Stimulated activated CD4-positive, alpha-beta T cell treated with anti-CD3 and anti-CD28 coated beads, Interleukin-1b, Interleukin-23, amount 100 ng/mL, for 48 hours (primary cell): ENCODE data around the gene LGI4.
A peak's percentile ranks its signal among the peaks of the same experiment; 100 is the strongest.
"Not testable (repeated sequence)": the region's sequence is repeated elsewhere in the genome, so short reads cannot be mapped to it uniquely, and the experiment has no call there.

Experiments used
- DNase-seq: peaks from one replicate; pipeline ENCODE4 v3.0.0-alpha.2; 2020

The LGI4 gene

DNA sequence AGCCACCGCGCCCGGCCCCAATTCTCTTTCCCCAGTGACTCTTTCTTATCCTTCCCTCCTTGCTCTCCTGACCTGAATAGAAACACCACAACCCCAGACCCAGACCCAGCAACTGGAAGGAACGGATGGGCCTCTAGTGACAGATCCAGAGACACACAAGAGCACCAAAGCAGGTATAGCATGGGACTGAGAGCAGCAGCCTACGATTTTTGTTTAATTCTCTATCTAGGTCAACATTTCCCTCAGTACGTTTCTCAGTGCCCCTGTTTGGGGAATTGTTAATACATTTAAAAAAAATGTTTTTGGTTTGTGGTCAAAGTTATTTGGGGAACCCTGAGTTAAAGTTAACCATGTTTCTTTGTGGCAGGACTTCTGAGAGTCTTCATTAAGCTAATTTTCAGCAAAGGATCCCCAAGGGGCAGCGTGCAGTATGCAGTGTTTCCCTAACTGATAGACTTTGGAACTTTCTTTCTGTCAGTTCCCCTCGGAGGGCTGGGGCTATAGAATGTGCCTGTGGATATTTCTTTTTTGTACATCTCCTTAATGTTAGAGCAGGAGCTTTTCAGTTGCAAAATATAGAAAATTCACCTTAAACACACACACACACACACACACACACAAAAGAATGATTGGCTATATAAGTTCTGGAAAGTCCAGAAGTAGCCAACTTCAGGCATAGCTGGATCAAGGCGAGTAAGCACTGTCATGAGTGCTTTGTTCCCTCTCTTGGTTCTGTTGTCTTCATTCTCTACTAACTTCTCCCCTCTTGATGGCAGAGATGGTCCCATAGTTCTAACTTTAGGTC, 26.0 kb upstream of the LGI4 start:
- DNase-seq: no peak

DNA sequence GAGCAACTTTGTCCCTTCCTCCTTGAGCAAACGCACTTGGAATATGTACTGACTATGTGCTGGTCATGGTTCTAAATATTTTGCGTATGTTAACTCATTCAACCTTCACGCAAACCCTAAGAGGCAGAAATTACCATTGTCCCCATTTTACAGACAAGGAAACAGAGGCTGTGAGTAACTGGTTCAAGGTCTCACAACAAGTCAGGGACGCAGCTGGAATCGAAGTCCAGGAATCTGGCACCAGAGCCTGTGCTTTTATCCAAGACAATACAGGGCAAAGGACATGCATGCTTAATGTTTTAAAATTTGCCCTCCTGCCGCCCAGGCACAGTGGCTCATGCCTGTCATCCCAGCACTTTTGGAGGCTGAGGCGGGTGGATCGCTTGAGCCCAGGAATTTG, 24.7 kb upstream of the LGI4 start:
- DNase-seq: no peak

DNA sequence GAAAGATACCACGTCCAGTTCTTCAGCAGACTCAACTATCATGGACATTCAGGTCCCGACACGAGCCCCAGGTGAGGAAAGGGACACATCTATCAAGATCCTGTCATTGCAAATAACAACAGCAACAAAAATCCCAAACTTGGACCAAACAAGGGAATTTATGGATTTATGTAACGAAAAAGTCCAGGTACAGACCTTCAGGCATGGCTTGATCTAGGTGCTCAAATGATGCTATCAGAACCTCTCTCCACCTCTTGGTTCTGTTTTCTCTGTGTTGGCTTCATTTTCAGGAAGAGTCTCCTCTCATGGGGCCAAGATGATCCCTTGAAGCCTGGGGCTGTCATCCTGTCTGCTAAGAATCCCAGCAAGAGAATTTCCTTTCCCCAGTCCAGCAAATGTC, 22.6 kb upstream of the LGI4 start:
- no peak for DNase-seq

DNA sequence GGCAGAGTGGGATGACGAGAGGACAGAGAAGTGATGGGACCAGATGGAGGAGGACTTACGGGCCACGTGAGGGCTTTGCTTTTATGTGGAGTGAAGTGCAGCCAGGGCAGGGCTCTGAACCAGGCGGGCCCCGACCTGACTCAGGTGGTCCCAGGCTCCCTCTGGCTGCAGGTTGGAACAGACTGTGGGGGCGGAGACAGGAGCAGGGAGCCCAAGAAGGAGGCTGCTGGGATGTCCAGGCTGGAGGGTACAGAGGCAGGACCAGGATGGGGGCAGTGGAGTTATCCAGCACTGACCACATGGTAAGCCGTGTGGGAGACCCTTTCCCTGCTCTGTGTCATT, 21.8 kb upstream of the LGI4 start:
- no peak for DNase-seq

DNA sequence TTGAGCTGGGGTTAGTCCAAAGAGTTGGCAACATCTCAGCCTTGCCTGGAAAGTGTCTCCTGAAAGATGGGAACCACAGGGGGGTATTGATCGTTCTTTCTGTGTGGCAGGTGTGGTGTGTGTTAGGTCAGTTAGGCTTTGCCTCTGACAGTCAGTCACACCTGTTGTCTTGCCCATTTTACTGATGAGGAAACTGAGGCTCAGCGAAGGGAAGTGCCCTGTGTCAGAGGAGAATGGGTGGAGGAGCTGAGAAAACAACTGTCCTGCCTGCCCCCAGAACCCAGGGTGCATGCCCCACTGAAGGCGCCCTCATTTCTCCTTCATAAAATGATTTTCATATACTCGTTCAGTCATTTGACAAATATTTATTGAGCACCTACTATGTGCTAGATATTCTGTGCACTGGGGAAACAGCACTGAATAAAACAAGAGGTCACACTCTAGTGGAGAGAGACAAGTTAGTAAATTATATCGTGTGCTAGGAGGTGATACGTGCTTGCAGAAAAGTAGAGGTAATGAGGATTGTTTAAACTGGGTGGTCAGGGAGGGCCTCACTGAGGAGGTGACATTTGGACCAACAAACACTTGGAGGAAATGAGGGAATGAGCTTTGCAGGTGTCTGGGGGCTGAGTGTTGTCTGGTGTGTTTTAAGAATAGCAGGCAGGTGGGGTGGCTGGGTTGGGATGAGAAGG, 21.3 kb upstream of the LGI4 start:
- DNase-seq: no peak

DNA sequence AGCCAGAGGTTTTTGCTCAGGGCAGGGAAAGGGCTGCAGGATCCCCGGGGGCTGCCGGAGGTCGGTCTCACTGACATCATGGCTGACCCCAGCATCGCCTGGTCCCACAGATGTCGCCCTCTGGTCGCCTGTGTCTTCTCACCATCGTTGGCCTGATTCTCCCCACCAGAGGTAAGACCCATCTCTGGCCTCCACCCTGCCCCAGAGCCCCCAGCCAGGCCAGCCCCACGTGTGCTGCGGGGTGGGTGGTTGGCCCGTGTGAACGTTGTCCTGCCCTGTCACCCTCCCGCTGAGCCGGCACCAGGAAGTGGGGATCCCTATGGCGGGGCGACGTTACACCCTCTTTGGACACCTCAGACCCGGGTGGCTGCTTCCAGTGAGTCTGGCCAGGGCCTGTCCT, 20.6 kb upstream of the LGI4 start:
- DNase-seq: peak; percentile 28

DNA sequence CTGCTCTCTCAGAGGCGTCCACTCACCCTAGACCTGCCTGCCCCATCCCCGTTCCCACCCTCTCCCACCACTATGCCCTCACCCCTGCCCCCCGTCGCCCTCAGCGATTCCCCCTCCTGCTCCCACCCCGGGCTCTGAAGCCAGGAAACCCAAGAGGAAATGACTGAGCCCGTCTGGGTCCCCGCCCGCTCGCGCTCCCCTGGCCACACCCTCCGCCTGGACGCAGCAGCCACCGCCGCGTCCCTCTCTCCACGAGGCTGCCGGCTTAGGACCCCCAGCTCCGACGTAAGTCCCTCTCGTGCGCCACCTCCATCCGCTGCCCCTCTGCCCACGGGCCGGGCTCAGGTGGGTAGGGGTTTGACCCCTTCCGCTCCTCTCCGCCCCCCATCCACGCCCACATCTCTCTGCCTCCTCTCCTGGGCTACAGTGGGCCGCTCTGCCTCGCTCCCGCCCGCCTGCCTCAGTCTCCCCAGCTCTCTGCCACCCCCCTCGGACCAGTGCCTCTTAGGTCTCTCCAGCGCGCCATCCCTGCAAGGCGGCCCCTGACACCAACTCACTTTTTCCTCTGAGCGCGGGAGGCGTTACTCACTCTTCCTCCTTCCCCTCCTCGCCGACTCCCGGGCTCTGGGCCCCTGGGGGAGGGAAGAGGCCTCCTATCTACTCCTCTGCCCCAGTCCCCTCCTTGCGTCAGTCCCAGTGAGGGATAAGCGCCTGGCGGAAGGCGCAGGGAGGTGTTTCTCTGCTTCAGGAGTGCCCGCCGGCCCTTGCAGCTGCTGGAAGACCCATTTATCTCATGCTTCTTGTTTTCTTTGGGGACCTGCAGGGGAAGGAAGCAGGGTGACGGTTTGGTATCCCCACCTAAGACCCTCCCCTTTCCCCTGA, 19.9 kb upstream of the LGI4 start, which contains the start of gene FXYD5:
Gene FXYD5 (plus strand): TSS at position 211 of the 882 bp plus-strand sequence. CDS start 816 bp downstream, outside the sequence.
- DNase-seq: peak; percentile 88

DNA sequence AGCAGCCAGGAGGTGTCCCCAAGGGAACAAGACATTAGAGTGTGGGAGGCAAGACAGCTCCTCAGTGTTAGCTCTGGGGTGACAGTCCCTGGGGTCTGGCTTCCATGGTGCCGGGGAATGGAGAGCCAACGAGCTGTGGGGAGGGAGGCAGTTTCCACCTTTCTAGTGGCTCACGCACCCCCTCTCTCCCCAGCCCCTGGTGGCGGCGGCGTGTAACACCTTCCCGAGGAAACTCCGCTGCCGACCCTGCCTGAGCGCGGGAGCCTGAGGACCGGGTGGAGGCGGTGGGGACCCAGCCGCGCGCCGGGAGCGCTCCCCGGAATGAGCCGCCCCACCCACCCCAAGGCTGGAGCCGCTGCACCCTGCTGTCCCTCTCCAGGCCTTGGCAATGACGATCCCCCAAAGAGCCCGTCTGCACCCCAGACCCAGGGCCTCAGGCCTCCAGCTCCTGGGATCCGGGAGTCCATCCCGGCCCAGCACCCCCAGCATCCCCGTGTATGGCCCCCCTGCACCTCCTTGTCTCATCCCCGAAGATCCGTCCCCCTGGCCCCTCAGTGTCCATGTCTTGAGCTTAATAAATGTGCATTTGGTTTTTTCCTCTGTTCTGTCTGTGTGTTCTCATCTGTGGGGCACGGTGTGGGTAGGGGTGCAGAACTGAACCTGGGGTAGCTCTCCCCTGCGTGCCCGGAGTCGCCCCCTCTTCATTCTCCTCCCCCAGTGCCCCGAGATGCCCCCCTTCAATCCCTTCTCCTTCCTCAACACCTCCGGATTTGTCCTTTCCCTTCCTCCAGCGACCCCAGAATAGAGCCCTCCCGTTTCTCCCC, 19.1 kb upstream of the LGI4 start:
- DNase-seq: peak; percentile 82

DNA sequence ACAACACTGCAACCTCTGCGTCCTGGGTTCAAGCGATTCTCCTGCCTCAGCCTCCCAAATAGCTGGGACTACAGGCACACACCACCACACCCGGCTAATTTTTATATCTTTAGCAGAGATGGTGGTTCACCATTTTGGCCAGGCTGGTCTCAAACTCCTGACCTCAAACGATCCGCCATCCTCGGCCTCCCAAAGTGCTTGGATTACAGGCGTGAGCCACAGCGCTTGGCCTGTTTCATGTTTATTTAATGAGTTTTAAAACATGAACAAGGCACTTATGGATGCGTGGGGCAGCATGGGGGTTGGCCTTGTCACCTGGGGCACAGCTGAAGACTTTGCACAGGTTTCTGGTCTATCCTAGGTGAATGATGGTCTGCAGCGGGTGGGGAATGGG, 18.3 kb upstream of the LGI4 start:
- not testable (repeated sequence) for DNase-seq

GRCh38 chr19:35151273-35152065, 16.6 kb upstream of the LGI4 start:
- no peak for DNase-seq

- DNase-seq: no peak
Measured at GRCh38 chr19:35150445-35150844, 15.6 kb upstream of the LGI4 start.

GRCh38 chr19:35149463-35149862, 14.6 kb upstream of the LGI4 start:
- DNase-seq: no peak

DNA sequence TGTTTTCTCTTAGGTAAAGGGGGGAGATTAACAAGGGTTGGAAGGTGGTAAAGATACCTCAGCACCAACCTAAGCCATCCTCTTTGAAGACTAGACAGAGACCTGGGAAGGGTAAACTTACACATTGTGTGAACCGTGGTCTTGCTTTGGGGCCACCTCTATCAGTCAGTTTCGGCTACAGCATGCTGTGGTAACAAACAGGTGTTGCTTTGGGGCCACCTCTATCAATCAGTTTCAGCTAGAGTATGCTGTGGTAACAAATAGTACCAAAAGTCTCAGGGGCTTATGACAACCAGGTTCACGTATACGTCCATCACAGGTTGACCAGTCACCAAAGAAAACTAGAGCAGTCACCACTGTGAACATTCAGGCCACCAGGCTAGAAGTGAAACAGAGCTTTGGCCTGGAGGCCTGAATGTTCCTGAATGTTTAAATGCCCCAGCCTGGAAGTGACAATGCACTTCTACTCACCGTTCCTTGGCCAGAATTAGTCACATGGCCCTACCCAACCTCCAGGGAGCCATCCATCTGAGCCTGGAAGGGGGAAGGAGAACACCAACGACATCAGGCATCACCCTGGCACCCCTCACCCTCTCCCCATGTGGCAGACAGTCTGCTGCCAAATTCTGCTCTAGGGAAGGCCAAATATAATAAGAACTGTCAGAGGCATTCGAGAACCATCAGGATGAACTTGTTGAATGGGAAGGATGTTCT, 12.0 kb upstream of the LGI4 start:
- DNase-seq: no peak

DNA sequence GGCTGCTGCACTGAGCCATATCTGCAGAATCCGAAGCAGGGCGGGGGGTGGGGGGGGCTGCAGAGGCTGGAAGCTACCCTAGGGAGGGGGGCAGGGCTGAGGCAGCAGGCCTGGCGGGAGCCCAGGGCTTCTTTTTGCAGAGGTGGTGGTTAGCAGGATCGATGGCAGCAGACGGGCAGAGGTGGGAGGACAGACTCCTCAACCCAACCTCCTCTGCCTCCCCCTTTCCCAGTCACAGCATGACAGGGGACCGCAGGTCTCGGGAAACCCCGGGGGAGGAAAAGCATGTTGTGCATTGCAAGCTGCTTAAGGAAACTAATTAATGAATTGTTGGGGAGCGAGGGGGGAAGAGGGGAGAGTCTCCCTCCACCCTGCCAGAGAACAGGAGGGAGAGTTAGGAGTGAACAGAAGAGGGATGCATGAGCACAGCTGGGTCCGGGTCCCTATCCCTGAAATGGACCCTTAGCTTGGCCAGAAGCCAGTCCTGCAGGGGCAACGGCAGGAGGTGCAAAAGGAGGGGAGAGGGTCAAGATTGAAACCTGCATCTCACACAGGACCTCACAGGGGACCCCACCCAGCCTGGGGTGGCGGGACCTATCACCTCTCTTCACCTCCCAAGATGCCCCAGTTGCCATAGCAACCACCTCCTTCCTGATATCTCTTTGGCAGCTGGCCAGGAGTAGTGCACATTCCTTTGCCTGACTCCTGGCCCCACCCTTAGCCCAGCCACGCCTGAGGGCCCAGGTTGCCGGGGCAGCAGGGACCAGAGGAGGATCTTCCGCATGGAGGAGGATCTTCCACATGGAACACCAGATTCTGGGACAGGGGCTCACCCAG, 10.0 kb upstream of the LGI4 start:
- no peak for DNase-seq

- DNase-seq: no peak
Measured at GRCh38 chr19:35144259-35144599, 9.4 kb upstream of the LGI4 start.

DNA sequence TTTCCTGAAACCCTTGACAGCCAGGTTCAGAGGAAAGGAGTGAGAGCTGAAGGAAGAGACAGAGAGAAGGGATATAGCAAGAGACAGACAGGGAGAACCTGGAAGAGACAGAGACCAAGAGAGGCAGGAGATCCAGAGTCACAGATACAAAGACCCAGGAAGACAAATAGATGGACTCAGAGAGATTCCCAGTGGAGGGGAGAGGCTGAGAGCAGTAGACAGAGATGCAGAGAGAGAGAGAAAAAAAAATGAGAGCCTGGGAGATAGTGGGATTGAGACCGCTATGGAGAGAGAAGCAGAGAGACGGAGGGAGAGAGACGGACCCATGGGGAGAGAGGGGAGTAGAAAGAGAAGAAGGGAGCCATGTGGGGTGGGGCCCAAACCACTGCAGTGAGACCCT, 9.0 kb upstream of the LGI4 start:
- no peak for DNase-seq

DNA sequence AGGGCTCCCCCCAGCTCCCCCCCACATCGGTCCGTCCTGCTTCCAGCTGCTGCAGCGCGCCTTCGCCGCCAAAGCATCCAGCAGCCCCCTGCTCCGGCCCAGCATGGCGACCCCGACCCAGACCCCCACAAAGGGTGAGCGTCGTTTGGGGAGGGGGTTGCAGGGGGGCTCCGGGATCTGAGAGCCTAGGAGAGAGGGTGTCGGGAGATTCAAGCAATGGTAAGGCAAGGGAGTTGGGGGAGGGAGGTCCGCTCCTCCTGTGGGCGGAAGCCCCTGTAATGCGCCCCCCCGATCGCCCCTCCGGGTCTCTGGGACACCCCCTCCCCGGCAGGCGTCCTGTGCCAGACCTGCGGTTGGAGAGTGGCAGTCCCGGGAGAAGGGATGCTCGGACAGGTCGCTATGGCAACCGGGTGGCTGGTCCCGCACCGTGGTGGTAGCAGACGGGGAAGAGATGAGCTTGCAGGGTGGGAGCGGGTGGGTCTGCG, 8.4 kb upstream of the LGI4 start, which contains the start of gene FXYD7:
Gene FXYD7 (plus strand): TSS at position 25 of the 485 bp plus-strand sequence. CDS start 79 bp downstream, at position 104.
- DNase-seq: no peak

GRCh38 chr19:35142606-35143230, 7.9 kb upstream of the LGI4 start:
- DNase-seq: peak; percentile 66

DNA sequence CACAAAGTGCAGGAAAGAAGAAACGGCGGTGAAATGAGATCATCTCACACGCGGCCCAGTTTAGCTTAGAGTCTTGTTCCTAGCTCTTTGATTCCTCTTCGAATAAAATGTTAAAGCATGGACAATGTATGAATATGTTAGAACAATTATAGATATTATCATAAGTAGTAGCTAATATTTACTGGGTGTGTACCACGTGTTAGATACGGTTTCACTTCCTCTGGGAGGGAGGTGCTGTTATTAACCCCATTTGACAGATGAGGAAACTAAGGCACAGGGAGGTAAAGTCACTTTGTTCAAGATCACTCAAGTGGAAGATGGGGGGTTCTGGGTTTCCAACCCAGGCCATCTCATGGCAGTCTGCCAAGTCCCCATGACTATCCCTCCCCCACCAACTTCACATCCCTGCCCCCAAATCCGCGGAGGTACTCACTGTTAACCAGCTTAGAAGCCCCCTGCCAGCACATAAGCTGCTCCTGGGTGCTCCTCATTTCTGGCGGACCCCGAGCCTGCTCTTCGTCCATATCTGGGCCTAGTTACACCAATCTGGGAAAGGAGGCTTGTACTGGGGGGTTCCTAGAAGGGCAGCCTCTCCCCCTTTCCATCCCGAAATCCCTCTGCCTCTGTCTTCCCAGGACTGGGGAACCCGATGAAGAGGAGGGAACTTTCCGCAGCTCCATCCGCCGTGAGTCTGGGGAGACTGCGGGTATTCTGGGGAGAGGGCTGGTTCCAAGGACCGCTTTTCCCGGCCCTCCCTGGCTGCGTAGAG, 7.2 kb upstream of the LGI4 start:
- DNase-seq: no peak
